Mucosa of descending colon (tissue), 3 donors: ENCODE results near the gene EPB41L2. TPM values are rescaled to one million over a fixed set of nuclear protein-coding genes. Genes with fewer than 3 reads are reported as not detected.

Experiments used
- ATAC-seq: fragments of 200-7000 bp; cut with Tn5 transposase; one replicate; pipeline ENCODE4 v1.9.1; 2020; ENCODE audit warnings: mild to moderate bottlenecking, moderate library complexity
- DNase-seq, 3 donors: peaks; one replicate each; pipeline ENCODE4 v3.0.0-alpha.2; 2020
- H3K36me3 ChIP-seq: fragments of 200-600 bp; one replicate; pipeline ENCODE4 v1.8.0; 2021; ENCODE audit warnings: low read depth, mild to moderate bottlenecking
- H3K4me1 ChIP-seq: fragments of 200-600 bp; one replicate; pipeline ENCODE4 v1.8.0; 2021; ENCODE audit warnings: low read depth, mild to moderate bottlenecking
- H3K4me3 ChIP-seq: fragments of 200-600 bp; one replicate; pipeline ENCODE4 v1.8.0; 2021; ENCODE audit warnings: mild to moderate bottlenecking
- H3K9me3 ChIP-seq: fragments of 200-600 bp; one replicate; pipeline ENCODE4 v1.8.0; 2021; ENCODE audit warnings: mild to moderate bottlenecking
- CTCF ChIP-seq: fragments of 200-600 bp; IDR thresholded peaks from one replicate; pipeline ENCODE4 v1.8.0; 2022; ENCODE audit warnings: antibody characterized with exemption, mild to moderate bottlenecking
- intact Hi-C, 2 donors: fragments of 100-400 bp; cut with DNase I in 1 of 2; cut with micrococcal nuclease in 1 of 2; formaldehyde crosslinking; loops; one replicate each; pipeline versions ENCODE4 v1.11.0 to v1.11.1; 2022; cut with DNase I, micrococcal nuclease
- total RNA-seq, 3 donors: library from RNA; stranded (reverse); fragmentation: NEBNext Ultra II Directional in 2 of 3; extraction: Animal tissue kit (Norgen Biotek cat#: 25700) in 2 of 3; gene quantifications; one replicate each; pipeline versions ENCODE4 v1.2.1 to v1.2.4, GENCODE V29; 2021 to 2023
- donor health status: DM: no; HTN: no; CAD: no; lungs with moderate emphysema.
- donor health status: DM: no; HTN: no; CAD: no.
- donor health status: DM: no; HTN: yes; CAD: no.

Gene EPB41L2
- total RNA-seq, 3 donors from 2014 or later = 80.1 to 148 (median 93.0) TPM

GRCh38 chr6:131053546-131054240 lies 9.4 kb downstream of the EPB41L2 start:
- intact Hi-C loops = no loop called here
- peaks cover 27% of the 10 kb centered on the region for H3K9me3 ChIP-seq
- H3K4me1 ChIP-seq = no peaks in the 10 kb centered on the region
- ATAC-seq = no peak
- H3K4me3 ChIP-seq = no peak overlapping the region
- DNase-seq = no peak
- H3K36me3 ChIP-seq = no peaks in the 10 kb centered on the region
- no peak for TF ChIP-seq CTCF

GRCh38 chr6:131052181-131052580 lies 10.9 kb downstream of the EPB41L2 start:
- peaks cover 27% of the 10 kb centered on the region for H3K9me3 ChIP-seq
- intact Hi-C loops = no loop called here
- no peak for ATAC-seq
- no peaks in the 10 kb centered on the region for H3K36me3 ChIP-seq
- no peak overlapping the region for H3K4me3 ChIP-seq
- H3K4me1 ChIP-seq = no peaks in the 10 kb centered on the region
- no peak for TF ChIP-seq CTCF
- no peak for DNase-seq

DNA sequence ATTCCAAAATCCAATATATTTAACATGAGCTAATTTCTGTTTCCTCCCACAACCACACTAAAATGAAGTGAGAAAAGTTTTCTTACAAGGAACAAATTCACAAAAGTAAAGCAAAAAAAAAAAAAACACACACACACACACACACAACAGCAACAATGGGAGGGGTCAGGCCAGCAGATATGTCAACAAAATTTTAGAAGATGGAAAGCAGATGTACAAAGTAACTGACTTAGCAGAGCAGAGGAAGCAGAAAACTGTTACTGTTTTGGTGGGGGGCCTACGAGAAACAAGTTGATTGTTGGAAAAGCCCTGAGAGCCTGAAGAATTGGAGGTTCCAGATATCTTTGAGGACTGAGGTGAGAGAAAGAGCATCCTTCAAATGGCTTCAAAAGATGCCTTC lies 11.7 kb downstream of the EPB41L2 start:
- DNase-seq (no peak), ATAC-seq (no peak)
- Histone ChIP-seq H3K36me3 (no peaks in the 10 kb centered on the region), H3K4me3 (no peak overlapping the region), H3K4me1 (no peaks in the 10 kb centered on the region), H3K9me3 (peaks cover 27% of the 10 kb centered on the region)
- TF ChIP-seq CTCF = no peak
- intact Hi-C loops = no loop called here

GRCh38 chr6:131049608-131050007 lies 13.4 kb downstream of the EPB41L2 start:
- intact Hi-C loops = no loop called here
- peaks cover 16% of the 10 kb centered on the region for H3K9me3 ChIP-seq
- TF ChIP-seq CTCF = no peak
- H3K36me3 ChIP-seq = no peaks in the 10 kb centered on the region
- DNase-seq (no peak), ATAC-seq (no peak)
- no peak overlapping the region for H3K4me3 ChIP-seq
- H3K4me1 ChIP-seq = no peaks in the 10 kb centered on the region

DNA sequence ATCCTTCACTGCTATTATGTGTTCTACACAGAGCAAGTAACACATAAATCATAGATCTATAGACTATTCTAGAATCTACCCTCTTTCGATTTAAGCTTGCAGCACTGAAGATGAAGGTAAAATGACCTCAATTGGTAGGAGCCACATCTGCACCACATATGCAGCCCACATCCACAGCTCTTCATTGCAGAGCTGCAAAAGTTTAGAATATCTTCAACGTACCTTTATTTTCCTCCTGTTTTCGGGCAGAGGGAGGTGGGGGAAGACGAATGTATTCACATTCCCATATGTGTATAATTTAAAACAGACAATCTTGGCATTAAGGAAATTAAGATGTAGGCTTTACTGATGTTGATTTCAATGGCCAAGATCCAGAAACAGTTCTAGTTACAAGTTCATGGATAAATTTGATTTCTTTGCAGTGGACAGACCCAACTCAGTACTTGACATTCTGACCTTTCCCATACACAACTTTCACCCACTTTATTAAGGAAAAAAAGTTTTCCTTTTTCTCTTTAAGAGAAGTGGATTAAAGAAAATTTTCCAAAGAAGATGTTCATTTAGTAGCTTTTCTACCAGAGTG lies 14.0 kb downstream of the EPB41L2 start:
- peaks cover 10% of the 10 kb centered on the region for H3K9me3 ChIP-seq
- no peak overlapping the region for H3K4me3 ChIP-seq
- no peaks in the 10 kb centered on the region for H3K4me1 ChIP-seq
- no peaks in the 10 kb centered on the region for H3K36me3 ChIP-seq
- intact Hi-C loops = no loop called here
- no peak for ATAC-seq
- DNase-seq = no peak
- no peak for TF ChIP-seq CTCF
